VCaP (cell line): ENCODE measurements around the gene ANKRD11.
"Not testable (repeated sequence)": the region's sequence is repeated elsewhere in the genome, so short reads cannot be mapped to it uniquely, and the experiment has no call there.

Experiments used
- H3K27ac ChIP-seq: fragments of 450-650 bp; 2 replicates; pipeline ENCODE4 v1.5.1; 2017
- TF ChIP-seq, protein P1 (sequence below): fragments of 450-650 bp; conservative IDR thresholded peaks from 2 replicates; pipeline ENCODE4 v1.5.1; 2017; ENCODE audit warnings: mild to moderate bottlenecking, moderate library complexity

The ANKRD11 gene

DNA sequence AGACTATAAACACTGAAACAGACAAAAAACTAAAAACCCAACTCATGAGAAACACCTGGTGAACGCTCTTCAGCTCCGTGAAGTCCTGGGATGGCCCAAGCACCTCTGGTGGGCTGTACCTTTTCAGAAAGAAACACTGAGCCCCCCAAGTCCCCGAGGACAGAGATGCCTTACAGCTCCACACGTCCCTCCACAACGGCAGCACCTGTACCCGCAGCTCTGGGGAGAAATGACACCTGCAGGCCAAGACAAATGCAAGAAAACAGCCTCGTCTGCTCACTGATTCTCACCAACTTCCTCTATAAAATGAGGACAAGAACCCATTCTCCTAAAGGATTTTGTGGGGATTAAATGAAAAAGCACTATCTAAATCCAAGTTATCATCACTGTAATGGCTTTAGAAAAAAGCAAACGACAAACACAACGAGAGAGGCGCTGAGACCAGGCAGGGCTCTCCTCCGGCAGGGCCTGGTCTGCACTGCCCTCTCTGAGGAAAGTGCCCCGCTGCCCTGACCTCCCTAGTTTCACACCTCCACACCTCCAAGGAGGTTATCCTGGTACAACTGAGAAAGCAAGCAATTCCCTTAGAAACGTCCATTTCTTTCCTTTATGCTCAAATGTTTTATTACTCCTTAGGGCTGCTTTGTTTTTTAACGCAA lies 158.0 kb downstream of the ANKRD11 start:
- H3K27ac ChIP-seq = peak overlapping the region; percentile 22; the same call in 1 of the 2 replicates
- TF ChIP-seq, protein P1, sequence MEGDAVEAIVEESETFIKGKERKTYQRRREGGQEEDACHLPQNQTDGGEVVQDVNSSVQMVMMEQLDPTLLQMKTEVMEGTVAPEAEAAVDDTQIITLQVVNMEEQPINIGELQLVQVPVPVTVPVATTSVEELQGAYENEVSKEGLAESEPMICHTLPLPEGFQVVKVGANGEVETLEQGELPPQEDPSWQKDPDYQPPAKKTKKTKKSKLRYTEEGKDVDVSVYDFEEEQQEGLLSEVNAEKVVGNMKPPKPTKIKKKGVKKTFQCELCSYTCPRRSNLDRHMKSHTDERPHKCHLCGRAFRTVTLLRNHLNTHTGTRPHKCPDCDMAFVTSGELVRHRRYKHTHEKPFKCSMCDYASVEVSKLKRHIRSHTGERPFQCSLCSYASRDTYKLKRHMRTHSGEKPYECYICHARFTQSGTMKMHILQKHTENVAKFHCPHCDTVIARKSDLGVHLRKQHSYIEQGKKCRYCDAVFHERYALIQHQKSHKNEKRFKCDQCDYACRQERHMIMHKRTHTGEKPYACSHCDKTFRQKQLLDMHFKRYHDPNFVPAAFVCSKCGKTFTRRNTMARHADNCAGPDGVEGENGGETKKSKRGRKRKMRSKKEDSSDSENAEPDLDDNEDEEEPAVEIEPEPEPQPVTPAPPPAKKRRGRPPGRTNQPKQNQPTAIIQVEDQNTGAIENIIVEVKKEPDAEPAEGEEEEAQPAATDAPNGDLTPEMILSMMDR = no peak

DNA sequence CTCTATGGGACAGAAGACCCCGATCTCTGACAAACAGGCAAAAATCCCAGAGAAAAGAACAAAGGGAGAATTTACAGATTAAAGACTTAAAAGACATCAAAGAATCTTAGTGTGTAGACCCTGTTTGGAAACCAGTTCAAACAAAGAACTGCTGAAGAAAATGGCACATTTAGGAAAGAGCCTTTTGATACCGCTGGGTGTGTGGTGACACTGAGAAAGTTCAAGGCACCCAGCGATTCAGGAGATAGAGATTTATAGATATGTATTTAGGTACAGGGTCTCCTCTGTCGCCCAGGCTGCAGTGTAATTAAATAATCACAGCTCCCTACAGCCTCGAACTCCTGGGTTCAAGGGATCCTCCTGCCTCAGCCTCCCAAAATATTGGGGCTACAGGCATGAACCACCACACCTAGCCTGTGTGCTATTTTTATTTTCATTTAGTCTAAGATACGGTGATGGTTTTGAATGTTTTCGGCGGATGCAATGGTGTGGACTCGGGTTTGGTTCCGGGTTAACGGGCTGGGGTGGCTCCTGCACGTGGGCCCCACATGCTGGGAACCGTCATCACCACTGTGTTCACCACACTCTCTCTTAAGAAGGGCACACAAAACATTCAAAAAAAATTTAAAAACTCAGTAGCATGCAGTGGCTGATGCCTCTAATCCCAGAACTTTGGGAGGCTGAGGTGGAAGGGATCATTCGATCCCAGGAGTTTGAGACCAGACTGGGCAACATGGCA lies 158.8 kb downstream of the ANKRD11 start:
- TF ChIP-seq, protein P1 = no peak
- peak overlapping the region; percentile 22; the same call in 1 of the 2 replicates for H3K27ac ChIP-seq

- H3K27ac ChIP-seq = no peak overlapping the region
- TF ChIP-seq, protein P1 = no peak
Measured at GRCh38 chr16:89330177-89330856, 160.0 kb downstream of the ANKRD11 start.

- not testable (repeated sequence) for H3K27ac ChIP-seq
Measured at GRCh38 chr16:89329830-89330176, 160.6 kb downstream of the ANKRD11 start.

DNA sequence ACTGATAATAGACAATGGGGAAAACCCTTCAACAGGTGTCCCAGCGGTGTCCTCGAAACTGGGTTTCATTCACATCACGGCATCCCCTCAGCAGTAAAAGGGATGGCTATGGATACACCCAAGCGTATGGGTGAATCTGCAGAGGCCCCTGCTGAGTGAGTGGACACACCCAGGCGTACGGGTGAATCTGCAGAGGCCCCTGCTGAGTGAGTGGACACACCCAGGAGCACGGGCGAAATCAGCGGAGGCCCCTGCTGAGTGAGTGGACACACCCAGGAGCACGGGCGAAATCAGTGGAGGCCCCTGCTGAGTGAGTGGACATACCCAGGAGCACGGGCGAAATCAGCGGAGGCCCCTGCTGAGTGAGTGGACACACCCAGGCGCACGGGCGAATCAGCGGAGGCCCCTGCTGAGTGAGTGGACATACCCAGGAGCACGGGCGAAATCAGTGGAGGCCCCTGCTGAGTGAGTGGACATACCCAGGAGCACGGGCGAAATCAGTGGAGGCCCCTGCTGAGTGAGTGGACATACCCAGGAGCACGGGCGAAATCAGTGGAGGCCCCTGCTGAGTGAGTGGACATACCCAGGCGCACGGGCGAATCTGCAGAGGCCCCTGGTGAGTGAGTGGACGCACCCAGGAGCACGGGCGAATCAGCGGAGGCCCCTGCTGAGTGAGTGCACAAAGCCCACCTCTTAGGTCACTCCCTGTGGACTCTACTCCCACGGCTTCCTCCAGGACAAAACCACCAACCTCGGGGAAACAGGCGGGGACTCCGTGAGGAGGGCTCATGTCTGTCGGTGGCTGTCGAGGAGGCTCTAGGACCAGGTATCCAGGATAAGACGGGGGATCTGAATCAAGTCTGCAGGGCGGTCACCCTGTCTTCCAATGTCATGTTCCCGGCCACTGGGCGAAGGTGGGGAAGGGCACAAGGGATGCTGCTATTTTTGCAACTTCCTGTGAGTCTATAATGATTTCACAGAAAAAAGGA lies 161.7 kb downstream of the ANKRD11 start:
- not testable (repeated sequence) for H3K27ac ChIP-seq

- TF ChIP-seq, protein P1 = no peak
- H3K27ac ChIP-seq = no peak overlapping the region
Measured at GRCh38 chr16:89326721-89327120, 163.6 kb downstream of the ANKRD11 start.

- TF ChIP-seq, protein P1 = no peak
- no peak overlapping the region for H3K27ac ChIP-seq
Measured at GRCh38 chr16:89325861-89326471, 164.4 kb downstream of the ANKRD11 start.
